CD4-positive, alpha-beta T cell treated with Interleukin-4 for 1 hour (primary cell): ENCODE results near the gene MRPS12.
"Not testable (repeated sequence)": the region's sequence is repeated elsewhere in the genome, so short reads cannot be mapped to it uniquely, and the experiment has no call there.

Experiments used
- DNase-seq, 2 donors: peaks; one replicate each; pipeline ENCODE4 v3.0.0-alpha.2; 2020 to 2022

MRPS12 gene

DNA sequence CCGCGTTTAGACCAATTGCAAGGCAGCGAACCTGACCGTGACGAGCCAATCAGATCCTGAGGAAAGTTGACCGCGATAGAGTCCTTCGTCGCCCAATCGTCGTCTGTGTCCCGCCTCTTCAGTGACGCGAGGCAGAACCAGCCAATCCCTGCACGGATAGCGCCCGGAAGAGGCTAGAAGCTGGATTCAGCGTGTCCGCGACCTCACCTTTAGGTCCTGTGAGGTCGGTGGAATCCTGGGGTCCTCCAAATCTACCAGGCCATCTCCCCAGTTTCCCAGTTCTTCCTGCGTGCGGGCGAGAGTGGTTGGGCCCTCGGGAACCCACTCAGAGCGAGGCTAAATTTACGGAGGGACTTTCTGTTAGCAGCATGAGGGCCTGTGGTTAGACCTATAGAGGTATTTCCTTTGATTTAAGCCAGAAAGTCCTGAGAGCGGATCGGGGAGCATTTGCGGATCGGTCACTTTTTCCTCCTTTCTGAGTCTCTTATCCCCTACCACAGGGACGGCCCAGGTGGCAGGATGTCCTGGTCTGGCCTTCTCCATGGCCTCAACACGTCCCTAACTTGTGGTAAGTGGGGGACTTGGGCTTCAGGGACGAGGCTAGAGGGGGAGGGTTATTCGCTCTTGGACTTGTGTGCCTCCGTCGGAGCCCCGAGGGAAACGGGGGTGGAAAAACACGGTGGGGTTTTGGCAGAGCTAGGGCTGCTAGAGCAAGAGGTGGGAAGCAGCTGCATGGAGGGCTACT lies at the start of gene MRPS12:
TSS of gene MRPS12 (plus strand) at position 169 of the 745 bp plus-strand sequence. CDS start at position 520, 351 bp downstream.
- peak; percentile 99 for DNase-seq

- no peak for DNase-seq
These were observed 47.5 kb upstream of the MRPS12 start for GRCh38 chr19:38883286-38883685.

DNA sequence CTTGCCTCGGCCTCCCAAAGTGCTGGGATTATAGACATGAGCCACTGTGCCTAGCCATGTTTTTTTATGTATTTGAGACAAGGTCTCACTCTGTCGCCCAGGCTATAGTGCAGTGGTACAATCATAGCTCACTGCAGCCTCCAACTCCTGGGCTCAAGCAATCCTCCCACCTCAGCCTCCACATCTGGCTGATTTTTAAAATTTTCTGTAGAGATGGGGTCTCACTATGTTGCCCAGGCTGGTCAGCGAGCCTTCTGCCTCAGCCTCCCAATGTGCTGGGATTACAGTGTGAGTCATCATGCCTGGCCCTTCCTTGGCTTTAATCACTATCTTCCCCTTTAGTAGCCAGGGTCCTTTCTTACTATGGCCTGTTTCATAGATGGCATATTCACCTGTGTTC lies 46.1 kb upstream of the MRPS12 start:
- DNase-seq: not testable (repeated sequence)

GRCh38 chr19:38888876-38889275 lies 41.9 kb upstream of the MRPS12 start:
- DNase-seq: no peak

- no peak for DNase-seq
These were observed 40.9 kb upstream of the MRPS12 start for GRCh38 chr19:38889803-38890202.

- DNase-seq: no peak
These were observed 40.1 kb upstream of the MRPS12 start for GRCh38 chr19:38890686-38891085.

DNA sequence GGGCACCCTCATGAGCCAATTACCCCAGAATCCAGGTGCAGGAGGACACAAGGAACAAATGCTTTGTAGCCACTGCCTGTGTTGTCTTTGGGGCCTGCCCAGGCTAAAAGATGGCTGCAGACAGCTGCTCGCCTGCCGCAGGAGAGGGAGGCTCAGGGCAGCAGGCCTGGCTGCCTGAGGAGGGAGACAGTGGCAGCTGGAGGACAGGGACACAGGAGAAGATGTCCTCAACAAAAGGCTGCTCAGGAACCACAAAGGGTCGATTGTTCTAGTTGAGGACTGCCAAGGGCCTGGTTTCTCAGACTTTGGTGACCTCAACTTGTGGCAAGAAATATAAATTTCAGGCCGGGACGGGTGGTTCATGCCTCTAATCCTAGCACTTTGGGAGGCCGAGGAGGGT lies 39.0 kb upstream of the MRPS12 start:
- DNase-seq: no peak

- no peak for DNase-seq
These were observed 37.9 kb upstream of the MRPS12 start for GRCh38 chr19:38892841-38893240.

- DNase-seq: no peak
These were observed 37.4 kb upstream of the MRPS12 start for GRCh38 chr19:38893341-38893771.

- DNase-seq: no peak
These were observed 35.8 kb upstream of the MRPS12 start for GRCh38 chr19:38894968-38895367.

DNA sequence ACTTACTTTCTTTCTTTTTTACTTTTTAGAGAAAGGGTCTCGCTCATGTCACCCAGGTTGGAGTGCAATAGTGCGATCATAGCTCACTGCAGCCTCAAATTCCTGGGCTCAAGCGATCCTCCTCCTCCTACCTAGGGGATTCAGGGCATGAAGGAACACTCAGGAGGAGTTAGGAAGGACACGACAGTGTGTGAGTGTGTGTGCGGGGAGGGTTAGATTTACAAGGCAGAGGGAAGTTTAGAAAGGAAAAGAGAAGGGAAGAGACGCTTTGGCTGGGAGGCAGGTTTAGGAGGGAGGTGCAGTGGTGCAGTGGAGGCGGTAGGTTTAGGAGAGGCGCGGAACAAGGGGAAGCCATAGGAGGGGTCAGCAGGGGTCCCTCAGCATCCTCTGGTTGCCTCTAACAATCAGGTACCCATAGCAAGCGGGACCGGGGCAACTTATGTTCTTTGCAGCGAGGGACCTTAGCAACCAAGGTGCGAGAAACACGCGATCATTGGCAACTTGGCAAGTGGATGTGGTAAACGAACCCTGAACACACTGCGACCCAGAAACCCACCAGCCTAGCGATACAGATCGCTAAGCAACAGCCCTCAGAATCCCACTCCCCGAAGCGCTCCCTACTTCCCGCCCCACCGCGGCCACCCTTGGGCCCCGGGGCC lies 31.8 kb upstream of the MRPS12 start:
- no peak for DNase-seq

DNA sequence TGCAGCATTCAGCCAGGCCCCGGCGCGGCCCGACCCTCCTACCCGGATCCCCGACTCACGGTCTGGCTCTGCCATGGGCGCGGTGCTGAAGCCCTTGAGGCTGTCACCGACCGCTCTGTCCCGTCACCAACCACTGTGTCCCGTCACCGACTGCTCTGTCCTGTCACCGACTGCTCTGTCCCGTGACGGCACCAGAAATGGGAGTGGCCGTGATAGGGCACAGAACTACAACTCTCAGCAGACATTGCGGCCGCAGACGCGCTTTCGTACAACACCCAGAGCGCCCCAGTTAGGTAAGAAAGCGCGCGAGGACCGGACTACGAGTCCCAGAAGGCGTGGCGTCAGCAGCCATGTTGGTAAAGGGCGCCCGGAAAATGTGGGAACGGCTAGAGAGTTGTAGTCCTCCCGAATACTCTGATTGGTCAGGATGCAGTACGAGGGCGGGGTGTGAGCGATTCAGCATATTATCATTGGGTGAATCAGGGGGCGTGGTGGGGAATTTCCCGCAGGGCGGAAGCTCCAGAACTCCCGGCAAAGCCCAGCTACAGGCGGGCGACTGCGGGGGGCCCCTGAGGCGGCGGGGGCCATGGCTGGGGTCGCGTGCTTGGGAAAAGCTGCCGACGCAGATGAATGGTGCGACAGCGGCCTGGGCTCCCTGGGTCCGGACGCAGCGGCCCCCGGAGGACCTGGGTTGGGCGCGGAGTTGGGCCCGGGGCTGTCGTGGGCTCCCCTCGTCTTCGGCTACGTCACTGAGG lies 31.1 kb upstream of the MRPS12 start, which contains the start of the genes NFKBIB and SIRT2:
TSS of gene NFKBIB (plus strand) at position 523 of the 755 bp plus-strand sequence. CDS start at position 587, 64 bp downstream.
TSS of gene SIRT2 (minus strand) at position 172 of the 755 bp plus-strand sequence. CDS start at position 75, 97 bp downstream.
- peak; percentile 100 for DNase-seq

- no peak for DNase-seq
These were observed 30.5 kb upstream of the MRPS12 start for GRCh38 chr19:38900202-38900629.

DNA sequence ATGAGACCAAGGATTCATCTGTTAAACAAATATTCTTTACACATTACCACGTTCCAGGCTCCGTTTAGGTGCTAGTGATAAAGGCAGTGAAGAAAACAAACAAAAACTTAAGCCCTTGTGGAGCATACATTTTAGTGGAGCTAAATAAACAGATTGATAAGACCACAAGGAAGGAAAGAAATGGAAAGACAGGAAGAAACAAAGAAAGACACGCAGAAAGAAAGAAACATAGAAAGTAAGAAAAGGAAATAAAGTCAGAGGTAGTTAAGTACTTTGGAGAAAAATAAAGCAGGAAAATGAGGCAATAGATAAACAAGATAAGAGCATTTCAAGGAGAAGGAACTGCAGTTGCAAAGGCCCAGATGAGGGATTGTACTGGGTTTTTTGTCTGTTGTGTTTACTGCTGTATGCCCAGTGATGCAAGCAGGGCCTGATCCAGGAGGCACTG lies 30.0 kb upstream of the MRPS12 start:
- DNase-seq: no peak

DNA sequence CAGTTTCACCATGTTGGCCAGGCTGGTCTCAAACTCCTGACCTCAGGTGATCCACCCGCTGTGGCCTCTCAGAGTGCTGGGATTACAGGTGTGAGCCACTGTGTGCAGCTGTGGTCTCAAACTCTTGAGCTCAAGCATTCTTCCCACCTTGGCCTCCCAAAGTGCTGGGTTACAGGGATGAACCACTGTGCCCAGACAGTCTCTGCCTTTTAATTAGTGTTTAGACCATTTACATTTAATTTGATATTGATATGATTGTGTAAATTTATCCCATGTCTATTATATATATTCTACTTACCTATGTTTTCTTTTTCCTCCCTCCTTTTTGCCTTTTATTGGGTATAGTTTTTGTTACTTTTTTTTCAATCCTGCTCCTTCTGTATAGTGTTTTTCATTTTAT lies 29.1 kb upstream of the MRPS12 start:
- no peak for DNase-seq

DNA sequence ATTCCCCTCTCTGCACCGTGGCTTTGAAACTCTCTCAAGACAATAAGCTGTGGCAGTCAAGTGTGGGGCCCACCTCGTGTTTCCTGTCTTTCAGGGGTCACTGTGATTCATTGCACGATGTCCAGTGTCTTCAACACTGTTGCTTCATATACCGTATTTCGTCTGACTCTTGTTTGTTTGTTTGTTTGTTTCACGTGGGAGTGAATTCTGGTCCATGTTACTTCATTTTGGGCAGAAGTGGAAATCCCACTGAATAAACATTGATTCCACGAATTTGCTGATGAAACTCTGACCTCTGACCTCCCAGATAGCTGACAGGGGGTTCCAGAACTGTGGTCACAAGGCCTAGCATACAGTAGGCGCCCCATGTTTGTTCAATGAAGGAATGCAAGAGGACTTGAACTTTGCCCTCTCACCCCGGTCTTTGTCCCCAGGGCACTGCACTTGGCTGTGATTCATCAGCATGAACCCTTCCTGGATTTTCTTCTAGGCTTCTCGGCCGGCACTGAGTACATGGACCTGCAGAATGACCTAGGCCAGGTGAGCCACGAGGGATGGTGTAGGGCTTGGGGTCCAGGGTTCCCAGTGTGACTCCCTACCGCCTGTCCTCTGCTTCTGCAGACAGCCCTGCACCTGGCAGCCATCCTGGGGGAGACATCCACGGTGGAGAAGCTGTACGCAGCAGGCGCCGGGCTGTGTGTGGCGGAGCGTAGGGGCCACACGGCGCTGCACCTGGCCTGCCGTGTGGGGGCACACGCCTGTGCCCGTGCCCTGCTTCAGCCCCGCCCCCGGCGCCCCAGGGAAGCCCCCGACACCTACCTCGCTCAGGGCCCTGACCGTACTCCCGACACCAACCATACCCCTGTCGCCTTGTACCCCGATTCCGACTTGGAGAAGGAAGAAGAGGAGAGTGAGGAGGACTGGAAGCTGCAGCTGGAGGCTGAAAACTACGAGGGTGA lies 25.9 kb upstream of the MRPS12 start:
- no peak for DNase-seq

DNA sequence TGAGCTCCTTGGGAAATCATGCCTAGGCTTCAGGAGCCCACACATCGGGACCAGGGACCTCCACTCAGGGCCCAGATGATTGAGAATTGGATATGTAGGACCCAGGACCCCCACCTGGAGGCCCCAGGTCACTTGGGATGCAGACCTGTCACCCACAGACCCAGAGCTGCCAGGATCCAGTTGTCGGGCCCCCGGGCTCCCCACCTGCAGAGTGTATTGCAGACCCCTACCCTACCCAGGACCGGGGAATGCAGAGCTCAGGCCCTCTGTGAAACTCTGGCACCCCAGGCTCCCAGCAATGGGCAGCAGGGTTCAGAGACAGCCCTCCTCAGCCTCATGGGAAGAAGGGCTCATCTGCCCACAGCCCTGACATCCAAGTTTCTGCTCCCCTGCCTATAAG lies 25.1 kb upstream of the MRPS12 start:
- DNase-seq: no peak

DNA sequence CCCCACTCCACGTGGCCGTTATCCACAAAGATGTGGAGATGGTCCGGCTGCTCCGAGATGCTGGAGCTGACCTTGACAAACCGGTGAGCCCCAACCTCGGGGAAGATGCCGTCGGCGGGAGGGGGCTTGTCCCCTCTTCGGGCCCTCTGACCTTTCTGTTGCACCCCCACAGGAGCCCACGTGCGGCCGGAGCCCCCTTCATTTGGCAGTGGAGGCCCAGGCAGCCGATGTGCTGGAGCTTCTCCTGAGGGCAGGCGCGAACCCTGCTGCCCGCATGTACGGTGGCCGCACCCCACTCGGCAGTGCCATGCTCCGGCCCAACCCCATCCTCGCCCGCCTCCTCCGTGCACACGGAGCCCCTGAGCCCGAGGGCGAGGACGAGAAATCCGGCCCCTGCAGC lies 23.5 kb upstream of the MRPS12 start:
- no peak for DNase-seq

DNA sequence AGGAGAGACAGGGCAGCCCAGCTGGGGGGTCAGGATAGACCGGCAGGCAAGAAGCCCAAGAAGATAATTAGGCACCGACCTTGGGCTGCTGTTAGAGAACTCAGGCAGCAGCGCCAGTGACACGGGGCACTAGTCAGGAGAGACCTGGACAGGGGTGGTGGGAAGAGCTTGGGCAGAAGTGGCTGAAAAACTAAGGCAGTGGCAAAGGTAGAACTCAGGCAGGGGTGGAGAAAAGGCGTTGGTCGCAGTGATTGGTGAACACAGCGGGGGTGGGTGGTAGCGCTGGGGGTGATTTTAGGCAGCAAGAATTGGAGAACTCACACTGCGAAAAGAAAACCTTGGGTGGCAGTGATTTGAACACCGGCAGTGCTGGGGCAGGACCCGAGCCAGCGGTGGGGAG lies 23.1 kb upstream of the MRPS12 start:
- DNase-seq: no peak

DNA sequence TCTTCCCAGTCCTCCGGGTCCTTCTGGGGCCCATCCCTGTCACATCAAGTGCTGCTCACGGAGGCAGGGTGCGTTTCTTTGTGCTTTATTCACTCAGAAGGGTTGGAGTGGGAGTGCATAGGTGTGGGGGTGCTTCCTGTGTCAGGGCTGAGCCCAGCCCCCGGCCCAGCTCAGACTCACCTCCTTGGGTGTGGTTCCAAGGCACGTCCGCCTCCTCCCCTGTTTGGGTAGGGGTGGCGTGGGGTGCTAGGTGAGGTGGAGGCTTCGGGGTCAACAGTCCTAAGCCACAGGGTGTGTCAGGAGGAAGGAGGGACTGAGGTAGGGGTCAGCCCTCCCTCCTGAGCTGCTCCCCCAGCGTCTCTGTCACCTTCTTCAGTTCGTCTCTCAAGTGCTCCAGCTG lies 21.8 kb upstream of the MRPS12 start:
- DNase-seq: no peak

GRCh38 chr19:38910488-38910887 lies 20.3 kb upstream of the MRPS12 start:
- DNase-seq: no peak

- no peak for DNase-seq
These were observed 19.2 kb upstream of the MRPS12 start for GRCh38 chr19:38911388-38912001.
